ENCODE results near the gene TC2N.
"Not testable (repeated sequence)": the region's sequence is repeated elsewhere in the genome, so short reads cannot be mapped to it uniquely, and the experiment has no call there.

Gene TC2N

GRCh38 chr14:91888641-91889476 lies 21.5 kb upstream of the TC2N start:
- DNase-seq = no peak

- no peak for DNase-seq
These were observed 19.6 kb upstream of the TC2N start for GRCh38 chr14:91886961-91887360.

- DNase-seq = no peak
These were observed 18.5 kb upstream of the TC2N start for GRCh38 chr14:91885839-91886238.

- no peak for DNase-seq
These were observed 17.9 kb upstream of the TC2N start for GRCh38 chr14:91885113-91885712.

- no peak for DNase-seq
These were observed 17.3 kb upstream of the TC2N start for GRCh38 chr14:91884664-91885063.

- no peak for DNase-seq
These were observed 16.4 kb upstream of the TC2N start for GRCh38 chr14:91883753-91884152.

GRCh38 chr14:91882776-91883175 lies 15.4 kb upstream of the TC2N start:
- no peak for DNase-seq

GRCh38 chr14:91882369-91882768 lies 15.0 kb upstream of the TC2N start:
- no peak for DNase-seq

GRCh38 chr14:91879196-91879595 lies 11.9 kb upstream of the TC2N start:
- no peak for DNase-seq

GRCh38 chr14:91878274-91878673 lies 10.9 kb upstream of the TC2N start:
- DNase-seq = no peak

GRCh38 chr14:91877376-91877915 lies 10.1 kb upstream of the TC2N start:
- DNase-seq = no peak

GRCh38 chr14:91876492-91876891 lies 9.2 kb upstream of the TC2N start:
- DNase-seq = no peak

- no peak for DNase-seq
These were observed 8.4 kb upstream of the TC2N start for GRCh38 chr14:91875525-91876286.

GRCh38 chr14:91873471-91874415 lies 6.4 kb upstream of the TC2N start:
- no peak for DNase-seq

- no peak for DNase-seq
These were observed 5.5 kb upstream of the TC2N start for GRCh38 chr14:91872517-91873470.

- DNase-seq = no peak
These were observed 4.7 kb upstream of the TC2N start for GRCh38 chr14:91872011-91872501.

- not testable (repeated sequence) for DNase-seq
These were observed 4.1 kb upstream of the TC2N start for GRCh38 chr14:91871401-91871800.

- no peak for DNase-seq
These were observed 3.6 kb upstream of the TC2N start for GRCh38 chr14:91870890-91871289.

- DNase-seq = no peak
These were observed 2.7 kb upstream of the TC2N start for GRCh38 chr14:91870001-91870400.

GRCh38 chr14:91869556-91869955 lies 2.2 kb upstream of the TC2N start:
- no peak for DNase-seq

All from SHP77 (cell line).